GM19467 (cell line): ENCODE measurements around the gene CLBA1.
"Not testable (repeated sequence)": the region's sequence is repeated elsewhere in the genome, so short reads cannot be mapped to it uniquely, and the experiment has no call there.

Experiments used
- ATAC-seq: cut with Tn5 transposase; IDR thresholded peaks from one replicate; pipeline ENCODE4 v1.9.1; 2021; ENCODE audit warnings: mild to moderate bottlenecking, moderate library complexity; ENCODE audit not compliant: unreplicated experiment

The CLBA1 gene

DNA sequence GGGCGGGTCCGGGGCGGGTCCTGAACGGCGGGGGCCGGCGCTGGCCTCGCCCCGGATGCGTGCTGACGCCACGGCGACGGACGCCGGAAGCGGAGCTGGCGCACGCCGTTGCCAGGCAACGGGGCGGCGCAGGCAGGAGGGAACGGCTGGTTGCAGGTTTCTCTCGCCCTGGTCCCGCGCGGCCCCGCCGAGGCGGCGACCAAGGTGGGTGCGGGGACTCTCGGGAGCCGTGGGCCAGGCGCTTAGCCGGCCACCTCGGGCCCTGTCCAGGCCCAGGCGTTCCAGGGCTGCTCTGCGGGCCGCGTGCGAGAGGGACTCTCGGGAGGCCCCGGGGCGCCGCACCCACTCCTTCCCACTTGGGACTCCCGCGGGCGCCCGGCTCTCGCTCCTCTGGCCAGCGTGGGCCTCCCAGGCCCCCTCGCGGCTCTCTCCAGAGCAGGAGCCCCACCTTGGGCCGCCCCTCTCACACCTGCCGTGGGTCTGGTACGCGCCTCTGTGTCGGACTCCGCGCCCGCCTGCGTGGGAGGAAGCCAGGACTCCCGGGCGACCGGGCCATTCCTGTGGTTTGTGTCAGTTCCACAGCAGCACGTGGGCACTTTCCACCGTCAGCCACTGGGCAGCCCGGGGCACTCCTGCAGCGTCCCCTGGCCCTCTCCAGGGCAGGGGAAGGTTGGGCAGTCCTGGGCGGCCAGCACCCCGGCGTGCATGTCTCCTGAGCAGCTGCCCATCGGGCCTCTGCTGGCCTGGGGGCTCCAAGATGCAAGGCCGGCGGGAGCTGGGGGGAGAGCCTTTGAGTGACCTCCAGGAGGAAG lies at the start of gene CLBA1:
TSS of gene CLBA1 (plus strand) at position 114 of the 812 bp plus-strand sequence. CDS start at position 758, 644 bp downstream.
- peak; percentile 87 for ATAC-seq

DNA sequence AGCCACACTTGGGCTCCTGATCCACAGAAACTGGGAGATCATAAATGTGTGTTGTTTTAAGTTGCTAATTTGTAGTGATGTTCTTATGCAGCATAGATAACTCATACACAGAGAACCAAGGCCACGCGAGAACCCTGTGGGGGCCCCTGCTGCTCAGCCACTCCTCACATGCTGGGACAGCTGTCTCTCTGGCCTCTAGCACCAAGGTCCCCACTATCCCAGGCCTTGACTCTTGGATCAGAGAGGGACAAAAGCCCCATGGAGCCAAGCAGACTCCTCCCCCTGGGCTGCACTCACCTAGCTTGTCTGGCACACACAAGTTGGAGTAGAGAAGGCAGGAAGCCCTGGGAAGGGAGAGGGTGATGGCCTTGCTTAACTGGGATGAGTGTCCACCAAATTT lies 49.6 kb upstream of the CLBA1 start:
- no peak for ATAC-seq

DNA sequence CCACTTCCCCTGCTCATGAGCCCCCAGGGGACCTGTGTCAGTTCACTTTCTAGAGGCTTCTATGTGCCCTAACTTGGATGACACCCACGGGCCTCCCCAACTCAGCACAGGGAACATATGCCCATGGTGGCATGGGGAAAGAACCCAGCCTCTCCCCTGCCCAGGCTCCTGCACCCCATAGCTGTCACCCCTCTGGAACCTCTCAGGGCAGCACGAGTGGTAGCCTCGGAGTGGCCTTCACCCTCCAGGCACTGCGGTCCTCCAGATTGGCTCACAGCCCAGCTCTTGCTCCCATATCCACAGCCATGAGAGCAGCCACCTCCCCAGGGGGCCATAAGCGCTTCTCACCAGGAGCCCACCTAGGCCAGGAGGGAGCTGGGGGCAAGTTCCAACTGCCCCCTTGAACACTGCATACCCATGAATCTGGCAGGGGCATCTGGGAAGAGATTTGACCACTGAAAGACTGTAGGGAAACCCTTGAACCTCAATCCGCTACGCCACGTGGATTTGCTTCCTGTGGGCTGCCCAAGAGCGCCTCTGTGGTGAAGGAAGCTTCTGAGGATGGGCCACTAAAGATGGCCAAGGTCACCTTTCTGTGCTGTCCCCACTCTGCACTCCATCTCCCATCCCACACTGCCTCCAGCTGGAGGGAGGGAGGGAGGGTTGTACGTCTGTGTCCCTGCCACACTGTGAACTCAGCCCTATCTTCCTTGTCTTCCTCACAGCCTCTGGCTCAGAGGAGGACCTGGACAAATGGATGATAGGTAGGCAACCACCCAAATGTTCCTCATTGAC lies 49.0 kb upstream of the CLBA1 start:
- no peak for ATAC-seq

DNA sequence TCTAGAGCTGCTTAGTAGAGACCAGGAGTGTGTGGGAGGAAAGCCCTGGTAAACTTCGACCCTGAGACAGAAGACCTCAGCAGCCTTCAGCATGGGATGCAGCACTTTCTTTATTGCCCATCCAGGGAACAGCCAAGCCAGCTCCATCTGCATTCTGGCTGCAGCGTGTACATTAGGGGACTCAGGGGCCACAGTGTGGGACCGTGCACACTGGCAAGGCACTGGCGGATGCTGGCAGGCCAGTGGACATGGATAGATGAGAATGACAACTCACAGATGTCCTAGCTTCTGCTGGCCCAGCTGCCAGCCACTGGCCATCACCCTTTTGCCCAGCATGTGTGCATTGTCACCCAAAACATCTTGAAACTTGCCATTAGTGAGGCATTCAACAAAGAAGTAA lies 48.4 kb upstream of the CLBA1 start:
- ATAC-seq, result no peak

DNA sequence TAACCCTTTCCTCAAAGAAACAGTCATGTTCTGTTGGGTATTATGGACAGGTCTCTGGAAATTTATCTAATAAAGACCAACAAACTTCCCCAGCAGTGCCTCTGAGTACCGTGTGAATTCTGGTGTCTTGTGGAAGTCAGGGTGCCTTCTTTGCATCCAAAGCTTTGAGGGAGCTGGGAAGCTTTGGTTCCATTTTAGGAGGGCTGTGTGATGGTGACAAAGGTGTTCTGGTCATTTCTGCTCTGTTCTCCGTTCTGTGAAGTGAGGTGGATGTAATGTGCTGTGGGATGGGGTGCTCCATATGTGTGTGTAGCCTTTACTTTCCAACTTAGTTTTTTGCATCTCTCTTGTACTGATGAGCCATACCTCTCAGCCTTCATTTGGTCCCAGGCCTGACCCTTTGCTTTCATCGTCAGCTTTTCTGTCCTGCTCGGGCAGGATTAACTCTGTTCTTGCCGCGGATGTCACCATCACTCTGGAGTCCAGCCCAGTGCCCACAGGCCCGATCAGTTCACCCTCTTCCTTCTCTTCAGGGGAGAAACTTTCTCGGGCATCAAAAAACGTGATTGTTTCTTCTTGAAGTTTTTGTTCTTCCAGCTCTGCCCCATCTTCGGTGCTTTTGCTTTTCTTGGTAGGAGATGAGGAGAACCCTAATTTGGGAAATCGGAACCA lies 47.8 kb upstream of the CLBA1 start:
- no peak for ATAC-seq

DNA sequence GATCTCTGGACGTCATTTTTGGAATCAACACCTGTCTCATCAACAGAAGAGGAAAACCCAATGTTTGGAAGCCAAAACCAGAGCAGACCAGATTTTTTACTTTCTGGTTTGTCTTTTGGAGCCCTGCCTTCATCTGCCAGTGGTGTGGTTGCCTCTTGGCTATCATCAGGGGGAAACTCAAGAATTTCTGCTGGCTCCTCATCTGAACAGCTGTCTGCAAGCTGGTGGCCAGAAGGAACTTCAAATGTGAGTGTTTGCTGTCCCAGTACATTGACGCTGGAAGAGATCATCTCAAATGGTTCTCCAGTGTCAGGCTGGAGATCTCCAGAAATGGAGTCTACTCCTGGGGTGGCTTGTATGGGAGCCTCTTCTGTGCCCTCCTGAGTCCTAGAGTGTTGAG lies 47.2 kb upstream of the CLBA1 start:
- no peak for ATAC-seq

DNA sequence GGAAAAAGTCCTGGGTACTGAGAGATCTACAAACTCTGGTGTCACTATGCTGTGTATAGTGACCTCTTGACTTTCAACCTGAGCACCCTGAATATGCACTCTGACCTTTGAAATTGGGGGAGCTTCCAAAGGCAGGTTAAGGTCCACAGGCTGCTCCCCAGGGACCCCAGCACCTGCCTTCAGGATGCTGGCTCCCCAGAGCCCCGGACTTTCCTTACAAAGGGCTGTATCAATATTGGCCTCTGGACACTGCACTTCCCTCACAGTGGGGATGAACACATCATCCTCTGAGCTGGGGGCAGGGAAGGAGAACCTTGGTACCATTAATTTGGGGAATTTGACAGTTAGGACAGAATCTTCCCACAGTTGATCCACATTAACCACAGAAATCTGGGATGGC lies 46.6 kb upstream of the CLBA1 start:
- ATAC-seq, result no peak

DNA sequence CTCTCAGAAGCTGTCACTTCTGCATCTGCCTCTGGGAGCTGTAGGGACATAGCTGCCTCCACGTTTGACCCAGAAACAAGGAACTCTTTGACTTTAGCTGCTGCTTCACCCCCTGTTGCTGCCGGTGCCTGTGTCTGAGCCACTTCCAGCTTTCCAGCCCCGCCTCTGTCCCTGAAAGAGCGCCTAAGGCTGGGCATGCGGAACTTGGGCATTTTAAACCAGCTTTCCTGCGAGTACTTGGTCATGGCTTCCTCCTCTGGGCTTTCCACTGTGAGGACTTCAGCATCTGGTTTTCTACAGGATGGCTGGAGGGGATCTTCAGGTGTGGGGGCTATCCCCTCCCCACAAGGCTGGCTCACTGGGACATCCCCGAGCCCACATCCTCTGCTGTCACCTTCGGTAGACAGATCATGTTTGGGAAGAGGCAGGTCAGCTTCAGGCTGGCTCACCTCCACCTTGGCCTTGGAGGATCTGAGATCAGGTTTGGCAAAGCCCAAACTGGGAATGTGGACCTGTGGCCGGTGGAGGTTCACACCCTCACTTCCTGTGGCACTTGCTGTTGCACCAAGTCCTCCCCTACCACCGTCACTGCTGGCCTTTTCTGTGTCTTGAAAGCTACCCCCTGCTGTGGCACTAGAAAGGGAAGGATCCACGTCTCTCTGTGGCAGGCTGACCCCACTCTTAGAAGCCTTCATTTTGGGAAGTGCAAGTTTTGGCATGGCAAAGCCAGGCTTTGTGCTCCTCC lies 45.8 kb upstream of the CLBA1 start:
- no peak for ATAC-seq

DNA sequence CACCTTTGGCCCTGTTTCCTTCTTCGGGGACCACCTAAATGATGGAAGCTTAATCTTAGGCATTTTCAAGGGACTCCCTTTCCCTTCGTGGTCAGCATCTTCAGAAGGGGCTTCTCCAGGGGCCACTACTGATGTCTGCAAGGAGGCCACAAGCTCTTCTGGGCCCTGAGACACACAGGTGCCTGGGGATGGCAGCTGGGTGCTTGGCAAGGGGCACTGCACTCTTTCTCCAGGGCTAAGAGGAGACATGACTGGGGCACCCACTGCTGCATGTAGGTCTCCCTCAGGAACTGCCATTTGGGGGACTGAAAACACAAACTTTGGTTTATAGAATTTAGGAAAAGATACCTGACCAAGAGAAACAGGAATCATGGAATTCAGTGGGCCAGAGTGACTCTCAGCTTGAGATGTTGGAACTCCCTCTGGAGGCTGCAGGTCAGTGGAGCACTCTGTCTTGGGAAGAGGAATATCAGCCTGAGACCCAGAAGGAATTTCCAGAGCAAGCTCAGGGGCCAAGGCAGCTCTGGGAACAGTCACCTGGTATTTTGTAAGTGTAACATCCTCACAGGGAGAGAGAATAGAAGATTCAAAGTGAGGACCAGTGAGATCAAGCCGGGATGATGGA lies 45.0 kb upstream of the CLBA1 start:
- ATAC-seq, result no peak

DNA sequence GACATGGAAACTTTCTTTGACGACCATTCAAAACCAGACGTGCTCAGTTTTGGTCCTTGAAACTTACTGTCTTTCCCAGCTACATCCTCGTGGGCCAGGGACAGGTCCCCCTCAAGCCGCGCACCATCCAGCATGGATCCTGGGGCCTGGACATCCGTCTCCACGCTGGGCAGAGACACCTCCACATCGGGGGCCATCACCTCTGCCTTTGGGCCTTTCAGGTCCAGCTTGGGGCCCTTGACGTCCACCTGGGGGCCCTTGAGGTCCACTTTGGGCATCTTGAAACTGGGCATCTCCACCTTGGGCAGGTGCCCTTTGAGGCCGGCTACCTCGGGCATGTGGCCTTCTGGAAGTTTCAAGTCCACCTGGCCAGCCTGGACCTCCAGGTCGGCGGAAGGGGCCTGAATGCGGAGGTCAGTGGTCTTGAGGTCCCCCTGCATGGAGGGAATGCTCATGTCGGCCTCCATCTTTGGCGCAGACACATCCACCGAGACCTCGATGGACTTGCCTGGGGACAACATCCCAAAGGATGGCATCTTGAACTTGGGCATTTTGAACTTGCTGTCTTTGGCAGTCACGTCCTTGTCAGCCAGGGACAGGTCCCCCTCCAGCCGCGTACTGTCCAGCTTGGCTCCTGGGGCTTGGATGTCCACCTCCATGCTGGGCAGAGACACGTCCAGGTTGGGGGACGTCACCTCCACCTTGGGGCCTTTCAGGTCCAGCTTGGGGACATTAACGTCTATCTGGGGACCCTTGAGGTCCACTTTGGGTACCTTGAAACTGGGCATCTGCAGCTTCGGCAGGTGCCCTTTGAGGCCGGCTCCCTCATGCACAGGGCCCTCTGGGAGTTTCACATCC lies 43.9 kb upstream of the CLBA1 start:
- no peak for ATAC-seq

DNA sequence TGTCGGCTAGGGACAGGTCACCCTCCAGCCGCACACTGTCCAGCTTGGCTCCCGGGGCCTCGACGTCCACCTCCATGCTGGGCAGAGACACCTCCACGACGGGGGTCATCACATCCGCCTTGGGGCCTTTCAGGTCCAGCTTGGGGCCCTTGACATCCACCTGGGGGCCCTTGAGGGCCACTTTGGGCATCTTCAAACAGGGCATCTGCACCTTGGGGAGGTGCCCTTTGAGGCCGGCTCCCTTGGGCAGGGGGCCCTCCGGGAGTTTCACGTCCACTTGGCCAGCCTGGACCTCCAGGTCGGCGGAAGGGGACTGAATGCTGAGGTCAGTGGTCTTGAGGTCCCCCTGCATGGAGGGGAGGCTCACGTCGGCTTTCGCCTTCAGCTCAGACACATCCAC lies 43.0 kb upstream of the CLBA1 start:
- ATAC-seq, result no peak

DNA sequence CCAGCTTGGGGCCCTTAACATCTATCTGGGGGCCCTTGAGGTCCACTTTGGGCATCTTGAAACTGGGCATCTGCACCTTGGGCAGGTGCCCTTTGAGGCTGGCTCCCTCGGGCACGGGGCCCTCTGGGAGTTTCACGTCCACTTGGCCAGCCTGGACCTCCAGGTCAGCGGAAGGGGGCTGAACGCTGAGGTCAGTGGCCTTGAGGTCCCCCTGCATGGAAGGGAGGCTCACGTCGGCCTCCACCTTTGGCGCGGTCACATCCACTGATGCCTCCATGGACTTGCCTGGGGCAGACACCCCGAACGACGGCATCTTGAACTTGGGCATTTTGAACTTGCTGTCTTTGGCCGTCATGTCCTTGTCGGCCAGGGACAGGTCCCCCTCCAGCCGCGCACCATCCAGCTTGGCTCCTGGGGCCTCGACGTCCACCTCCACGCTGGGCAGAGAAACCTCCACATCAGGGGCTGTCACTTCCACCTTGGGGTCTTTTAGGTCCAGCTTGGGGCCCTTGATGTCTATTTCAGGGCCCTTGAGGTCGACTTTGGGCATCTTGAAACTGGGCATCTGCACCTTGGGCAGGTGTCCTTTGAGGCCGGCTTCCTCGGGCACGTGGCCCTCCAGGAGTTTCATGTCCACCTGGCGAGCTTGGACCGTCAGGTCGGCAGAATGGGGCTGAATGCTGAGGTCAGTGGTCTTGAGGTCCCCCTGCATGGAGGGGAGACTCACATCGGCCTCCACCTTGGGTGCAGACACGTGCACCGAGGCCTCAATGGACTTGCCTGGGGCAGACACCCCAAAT lies 42.2 kb upstream of the CLBA1 start:
- ATAC-seq, result not testable (repeated sequence)

DNA sequence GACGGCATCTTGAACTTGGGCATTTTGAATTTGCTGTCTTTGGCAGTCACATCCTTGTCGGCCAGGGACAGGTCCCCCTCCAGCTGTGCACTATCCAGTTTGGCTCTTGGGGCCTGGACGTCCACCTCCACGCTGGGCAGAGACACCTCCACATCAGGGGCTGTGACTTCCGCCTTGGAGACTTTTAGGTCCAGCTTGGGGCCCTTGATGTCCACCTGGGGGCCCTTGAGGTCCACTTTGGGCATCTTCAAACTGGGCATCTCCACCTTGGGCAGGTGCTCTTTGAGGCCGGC lies 41.6 kb upstream of the CLBA1 start:
- ATAC-seq, result not testable (repeated sequence)

DNA sequence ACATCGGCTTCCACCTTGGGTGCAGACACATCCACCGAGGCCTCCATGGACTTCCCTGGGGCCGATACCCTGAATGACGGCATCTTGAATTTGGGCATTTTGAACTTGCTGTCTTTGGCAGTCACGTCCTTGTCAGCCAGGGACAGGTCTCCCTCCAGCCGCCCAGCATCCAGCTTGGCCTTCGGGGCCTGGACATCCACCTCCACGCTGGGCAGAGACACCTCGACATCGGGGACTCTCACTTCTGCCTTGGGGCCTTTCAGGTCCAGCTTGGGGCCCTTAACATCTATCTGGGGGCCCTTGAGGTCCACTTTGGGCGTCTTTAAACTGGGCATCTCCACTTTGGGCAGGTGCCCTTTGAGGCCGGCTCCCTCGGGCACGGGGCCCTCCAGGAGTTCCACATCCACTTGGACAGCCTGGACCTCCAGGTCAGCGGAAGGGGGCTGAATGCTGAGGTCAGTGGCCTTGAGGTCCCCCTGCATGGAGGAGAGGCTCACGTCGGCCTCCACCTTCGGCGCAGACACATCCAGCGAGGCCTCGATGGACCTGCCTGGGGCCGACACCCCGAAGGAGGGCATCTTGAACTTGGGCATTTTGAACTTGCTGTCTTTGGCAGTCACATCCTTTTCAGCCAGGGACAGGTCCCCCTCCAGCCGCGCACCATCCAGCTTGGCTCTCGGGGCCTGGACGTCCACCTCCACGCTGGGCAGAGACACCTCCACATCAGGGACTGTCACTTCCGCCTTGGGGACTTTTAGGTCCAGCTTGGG lies 41.0 kb upstream of the CLBA1 start:
- not testable (repeated sequence) for ATAC-seq

DNA sequence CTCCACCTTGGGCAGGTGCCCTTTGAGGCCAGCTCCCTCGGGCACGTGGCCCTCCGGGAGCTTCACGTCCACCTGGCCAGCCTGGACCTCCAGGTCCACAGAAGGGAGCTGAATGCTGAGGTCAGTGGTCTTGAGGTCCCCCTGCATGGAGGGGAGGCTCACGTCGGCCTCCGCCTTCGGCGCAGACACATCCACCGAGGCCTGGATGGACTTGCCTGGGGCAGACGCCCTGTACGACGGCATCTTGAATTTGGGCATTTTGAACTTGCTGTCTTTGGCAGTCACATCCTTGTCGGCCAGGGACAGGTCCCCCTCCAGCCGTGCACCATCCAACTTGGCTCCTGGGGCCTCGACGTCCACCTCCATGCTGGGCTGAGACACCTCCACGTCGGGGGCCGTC lies 40.3 kb upstream of the CLBA1 start:
- not testable (repeated sequence) for ATAC-seq

DNA sequence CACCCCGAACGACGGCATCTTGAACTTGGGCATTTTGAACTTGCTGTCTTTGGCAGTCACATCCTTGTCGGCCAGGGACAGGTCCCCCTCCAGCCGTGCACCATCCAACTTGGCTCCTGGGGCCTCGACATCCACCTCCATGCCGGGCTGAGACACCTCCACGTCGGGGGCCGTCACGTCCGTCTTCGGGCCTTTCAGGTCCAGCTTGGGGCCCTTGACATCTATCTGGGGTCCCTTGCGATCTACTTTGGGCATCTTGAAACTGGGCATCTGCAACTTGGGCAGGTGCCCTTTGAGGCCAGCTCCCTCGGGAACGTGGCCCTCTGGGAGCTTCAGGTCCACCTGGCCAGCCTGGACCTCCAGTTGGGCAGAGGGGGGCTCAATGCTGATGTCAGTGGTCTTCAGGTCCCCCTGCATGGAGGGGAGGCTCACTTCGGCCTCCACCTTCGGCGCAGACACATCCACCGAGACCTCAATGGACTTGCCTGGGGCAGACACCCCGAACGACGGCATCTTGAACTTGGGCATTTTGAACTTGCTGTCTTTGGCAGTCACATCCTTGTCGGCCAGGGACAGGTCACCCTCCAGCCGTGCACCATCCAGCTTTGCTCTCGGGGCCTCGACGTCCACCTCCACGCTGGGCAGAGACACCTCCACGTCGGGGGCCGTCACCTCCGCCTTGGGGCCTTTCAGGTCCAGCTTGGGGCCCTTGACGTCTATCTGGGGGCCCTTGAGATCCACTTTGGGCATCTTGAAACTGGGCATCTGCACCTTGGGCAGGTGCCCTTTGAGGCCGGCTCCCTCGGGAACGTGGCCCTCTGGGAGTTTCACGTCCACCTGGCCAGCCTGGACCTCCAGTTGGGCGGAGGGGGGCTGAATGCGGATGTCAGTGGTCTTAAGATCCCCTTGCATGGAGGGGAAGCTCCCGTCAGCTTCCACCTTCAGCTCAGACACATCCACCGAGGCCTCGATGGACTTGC lies 39.3 kb upstream of the CLBA1 start:
- not testable (repeated sequence) for ATAC-seq

DNA sequence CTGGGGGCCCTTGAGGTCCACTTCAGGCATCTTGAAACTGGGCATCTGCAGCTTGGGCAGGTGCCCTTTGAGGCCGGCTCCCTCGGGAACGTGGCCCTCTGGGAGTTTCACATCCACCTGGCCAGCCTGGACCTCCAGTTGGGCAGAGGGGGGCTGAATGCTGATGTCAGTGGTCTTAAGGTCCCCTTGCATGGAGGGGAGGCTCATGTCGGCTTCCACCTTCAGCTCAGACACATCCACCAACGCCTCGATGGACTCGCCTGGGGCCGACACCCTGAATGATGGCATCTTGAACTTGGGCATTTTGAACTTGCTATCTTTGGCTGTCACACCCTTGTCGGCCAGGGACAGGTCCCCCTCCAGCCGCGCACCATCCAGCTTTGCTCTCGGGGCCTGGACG lies 38.4 kb upstream of the CLBA1 start:
- not testable (repeated sequence) for ATAC-seq
